SK-N-SH treated with all-trans-retinoic acid at 6 μM for 48 hours (cell line): ENCODE results near the gene C1orf185.

ENCODE experiments used
- ARNTL ChIP-seq: fragments of 450-650 bp; formaldehyde crosslinking; IDR thresholded peaks from 2 replicates; pipeline ENCODE4 v1.5.0; 2020; ENCODE audit warnings: low read depth, mild to moderate bottlenecking, moderate library complexity, borderline replicate concordance
- ESRRG ChIP-seq: fragments of 250-450 bp; sonication (Bioruptor Pico); IDR thresholded peaks from 2 replicates; pipeline ENCODE4 v1.6.1; 2021; ENCODE audit warnings: mild to moderate bottlenecking
- OSR1 ChIP-seq: fragments of 250-450 bp; sonication (Bioruptor Pico); IDR thresholded peaks from 2 replicates; pipeline ENCODE4 v1.8.0; 2022; ENCODE audit warnings: moderate library complexity, mild to moderate bottlenecking, inconsistent platforms
- TOX ChIP-seq: fragments of 250-450 bp; sonication (Bioruptor Pico); IDR thresholded peaks from 2 replicates; pipeline ENCODE4 v1.8.0; 2021; ENCODE audit warnings: mild to moderate bottlenecking, moderate library complexity, borderline replicate concordance
- TF ChIP-seq, protein P1 (sequence below): fragments of 250-450 bp; sonication (Bioruptor Pico); IDR thresholded peaks from 2 replicates; pipeline ENCODE4 v1.8.0; 2020; ENCODE audit warnings: mild to moderate bottlenecking, moderate library complexity, borderline replicate concordance

- TF ChIP-seq ARNTL (no peak), OSR1 (CRISPR knock-in tag) (no peak), ESRRG (CRISPR knock-in tag) (no peak), TOX (no peak)
- TF ChIP-seq, protein P1, sequence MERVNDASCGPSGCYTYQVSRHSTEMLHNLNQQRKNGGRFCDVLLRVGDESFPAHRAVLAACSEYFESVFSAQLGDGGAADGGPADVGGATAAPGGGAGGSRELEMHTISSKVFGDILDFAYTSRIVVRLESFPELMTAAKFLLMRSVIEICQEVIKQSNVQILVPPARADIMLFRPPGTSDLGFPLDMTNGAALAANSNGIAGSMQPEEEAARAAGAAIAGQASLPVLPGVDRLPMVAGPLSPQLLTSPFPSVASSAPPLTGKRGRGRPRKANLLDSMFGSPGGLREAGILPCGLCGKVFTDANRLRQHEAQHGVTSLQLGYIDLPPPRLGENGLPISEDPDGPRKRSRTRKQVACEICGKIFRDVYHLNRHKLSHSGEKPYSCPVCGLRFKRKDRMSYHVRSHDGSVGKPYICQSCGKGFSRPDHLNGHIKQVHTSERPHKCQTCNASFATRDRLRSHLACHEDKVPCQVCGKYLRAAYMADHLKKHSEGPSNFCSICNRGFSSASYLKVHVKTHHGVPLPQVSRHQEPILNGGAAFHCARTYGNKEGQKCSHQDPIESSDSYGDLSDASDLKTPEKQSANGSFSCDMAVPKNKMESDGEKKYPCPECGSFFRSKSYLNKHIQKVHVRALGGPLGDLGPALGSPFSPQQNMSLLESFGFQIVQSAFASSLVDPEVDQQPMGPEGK (CRISPR knock-in tag), result no peak
Observed at GRCh38 chr1:51115714-51116404, 13.8 kb downstream of the C1orf185 start.
